PC-9 (cell line): ENCODE data around the gene EMP3. TPM values are rescaled to one million over a fixed set of nuclear protein-coding genes. Genes with fewer than 3 reads are reported as not detected.

Source experiments
- BruUV-seq: library from RNA; stranded (reverse); fragments of 400-500 nt; replicated peaks from 2 replicates; lab custom pipeline; 2021; lab: Mats Ljungman, UMichigan
- CTCF ChIA-PET: fragments of 300-600 bp; sonication (Branson Sonifier 250); formaldehyde crosslinking; loops from one replicate; lab custom pipeline; 2022; ENCODE audit warnings: antibody characterized with exemption; lab: Charles Lee
- POLR2A ChIA-PET: fragments of 300-600 bp; sonication (Branson Sonifier 250); formaldehyde crosslinking; loops from one replicate; lab custom pipeline; 2022; ENCODE audit warnings: antibody characterized with exemption; ENCODE audit not compliant: unreplicated experiment; lab: Charles Lee
- DNase-seq, 2 experiments: peaks; one replicate each; pipeline versions ENCODE4 v3.0.0 to v3.0.0-alpha.2; 2015 to 2022; ENCODE audit warnings: mixed read lengths in 1 of 2
- H2AFZ ChIP-seq: fragments of 200-600 bp; sonication (generic); 2 replicates; pipeline ENCODE4 v1.8.1; 2017; ENCODE audit warnings: antibody characterized with exemption
- H3F3A ChIP-seq: fragments of 200-600 bp; sonication (generic); 2 replicates; pipeline ENCODE4 v1.8.1; 2017; ENCODE audit warnings: antibody characterized with exemption, mild to moderate bottlenecking, low read depth; ENCODE audit not compliant: insufficient read depth
- H3K27ac ChIP-seq: fragments of 200-600 bp; sonication (generic); 2 replicates; pipeline ENCODE4 v1.6.1; 2016; ENCODE audit warnings: mixed run types
- H3K27me3 ChIP-seq: fragments of 200-600 bp; sonication (generic); 2 replicates; pipeline ENCODE4 v1.6.1; 2016; ENCODE audit warnings: low read depth, mixed run types; ENCODE audit not compliant: insufficient read depth
- H3K36me3 ChIP-seq: fragments of 200-600 bp; sonication (generic); 2 replicates; pipeline ENCODE4 v1.6.1; 2016; ENCODE audit warnings: low read depth, mixed run types
- H3K4me1 ChIP-seq: fragments of 200-600 bp; sonication (generic); replicated peaks from 2 replicates; pipeline ENCODE4 v1.6.1; 2016; ENCODE audit warnings: mixed run types; ENCODE audit not compliant: insufficient read depth
- H3K4me2 ChIP-seq: fragments of 200-600 bp; sonication (generic); 2 replicates; pipeline ENCODE4 v1.6.1; 2017; ENCODE audit warnings: mixed run types
- H3K4me3 ChIP-seq: fragments of 200-600 bp; sonication (generic); 2 replicates; pipeline ENCODE4 v1.6.1; 2016; ENCODE audit warnings: mixed run types
- H3K79me2 ChIP-seq: fragments of 200-600 bp; sonication (generic); 2 replicates; pipeline ENCODE4 v1.6.1; 2017; ENCODE audit warnings: low read depth, mixed run types
- H3K9me2 ChIP-seq: fragments of 200-600 bp; sonication (generic); 2 replicates; pipeline ENCODE4 v1.8.1; 2017; ENCODE audit warnings: mild to moderate bottlenecking; ENCODE audit not compliant: insufficient read depth
- H3K9me3 ChIP-seq: fragments of 200-600 bp; sonication (generic); 2 replicates; pipeline ENCODE4 v1.8.1; 2016; ENCODE audit warnings: low read depth; ENCODE audit not compliant: insufficient read depth
- H4K20me1 ChIP-seq: fragments of 200-600 bp; sonication (generic); 2 replicates; pipeline ENCODE4 v1.8.1; 2017; ENCODE audit not compliant: insufficient read depth
- CTCF ChIP-seq: fragments of 200-600 bp; sonication (generic); conservative IDR thresholded peaks from 2 replicates; pipeline ENCODE4 v1.6.1; 2017; ENCODE audit warnings: mixed run types, antibody characterized with exemption, mild to moderate bottlenecking, moderate library complexity
- EZH2 ChIP-seq: fragments of 200-600 bp; sonication (generic); IDR thresholded peaks from 2 replicates; pipeline ENCODE4 v1.8.0; 2017; ENCODE audit warnings: antibody characterized with exemption, low read depth
- intact Hi-C: fragments of 100-400 bp; cut with micrococcal nuclease; formaldehyde crosslinking; loops from one replicate; pipeline ENCODE4 v1.10.0; 2022; ENCODE audit not compliant: unreplicated experiment
- total RNA-seq: library from RNA; stranded (reverse); gene quantifications from 2 replicates; pipeline ENCODE4 v1.2.3, GENCODE V29; 2021

The EMP3 gene
- total RNA-seq, 1 experiment from 2014 or later, result 56.3 TPM

GRCh38 chr19:48362716-48363499 lies 37.6 kb downstream of the EMP3 start:
- BruUV-seq, result no TSS peak
- ChIA-PET CTCF (interaction anchor here (0.6 to 1.8 kb wide), 5 partner anchors 12 to 125 kb away, joined by 3 to 14 read pairs (median 3); no protein-coding TSS in a partner anchor), POLR2A (interaction anchor here (0.5 to 2.7 kb wide), 12 partner anchors 8 to 1090 kb away, joined by 3 to 28 read pairs (median 4); partner anchors contain the start of genes ALDH16A1 and PLA2G4C)
- Histone ChIP-seq H3K4me3 (peak overlapping the region; percentile 72), H3K27me3 (no peaks in the 10 kb centered on the region), H3F3A (peaks cover 19% of the 10 kb centered on the region; the same call in 1 of the 2 replicates), H3K4me2 (peak overlapping the region; percentile 93), H3K9me3 (no peaks in the 10 kb centered on the region), H3K79me2 (no peaks in the 10 kb centered on the region), H3K36me3 (no peaks in the 10 kb centered on the region), H3K4me1 (peaks cover 7% of the 10 kb centered on the region), H4K20me1 (no peaks in the 10 kb centered on the region), H3K9me2 (no peaks in the 10 kb centered on the region), H2AFZ (peak overlapping the region; percentile 89), H3K27ac (peak overlapping the region; percentile 63)
- peak; percentile 95 to 97 for DNase-seq
- intact Hi-C loops, result loop anchor here (5.0 kb wide), 1 partner anchor 41 kb away; a partner anchor contains a TSS
- no peak for TF ChIP-seq EZH2
- no peak for TF ChIP-seq CTCF

GRCh38 chr19:48363500-48363809 lies 38.1 kb downstream of the EMP3 start:
- peaks cover 25% of the 10 kb centered on the region; the same call in 1 of the 2 replicates for H3F3A ChIP-seq
- peak overlapping the region; percentile 89 for H2AFZ ChIP-seq
- no peaks in the 10 kb centered on the region for H4K20me1 ChIP-seq
- peaks cover 7% of the 10 kb centered on the region for H3K4me1 ChIP-seq
- no peak for DNase-seq
- H3K79me2 ChIP-seq, result no peaks in the 10 kb centered on the region
- H3K4me3 ChIP-seq, result peak overlapping the region; percentile 72
- POLR2A ChIA-PET, result interaction anchor here (0.6 to 2.7 kb wide), 9 partner anchors 28 to 350 kb away, joined by 3 to 28 read pairs (median 7); partner anchors contain the start of genes KDELR1 and SPHK2
- H3K4me2 ChIP-seq, result peak overlapping the region; percentile 93
- no peaks in the 10 kb centered on the region for H3K9me3 ChIP-seq
- no peaks in the 10 kb centered on the region for H3K9me2 ChIP-seq
- intact Hi-C loops, result loop anchor here (5.0 kb wide), 1 partner anchor 41 kb away; a partner anchor contains a TSS
- peak overlapping the region; percentile 63 for H3K27ac ChIP-seq
- no peaks in the 10 kb centered on the region for H3K27me3 ChIP-seq
- H3K36me3 ChIP-seq, result no peaks in the 10 kb centered on the region
- BruUV-seq, result TSS peak; percentile 54
- no peak for TF ChIP-seq CTCF
- CTCF ChIA-PET, result interaction anchor here (0.6 to 1.8 kb wide), 4 partner anchors 13 to 124 kb away, joined by 3 to 14 read pairs (median 4); no protein-coding TSS in a partner anchor

- POLR2A ChIA-PET, result interaction anchor here (0.6 to 2.7 kb wide), 17 partner anchors 27 to 1123 kb away, joined by 3 to 28 read pairs (median 6); partner anchors contain the start of genes DHX34, KDELR1 and SPHK2
- BruUV-seq, result no TSS peak
Measured at GRCh38 chr19:48363810-48364597, 38.7 kb downstream of the EMP3 start, which contains the start of the genes SYNGR4 and TMEM143. TSS of gene SYNGR4 (plus strand) at chr19:48364367. CDS start at chr19:48365843, 1,476 bp downstream. TSS of gene TMEM143 (minus strand) at chr19:48363940. CDS start at chr19:48363920, 20 bp downstream.

More at GRCh38 chr19:48363810-48364597, 38.7 kb downstream of the EMP3 start, which contains the start of the genes SYNGR4 and TMEM143:
- intact Hi-C loops, result loop anchor here (1.0 to 5.0 kb wide), 2 partner anchors 27 to 42 kb away; partner anchors contain the start of gene KDELR1
- peaks cover 25% of the 10 kb centered on the region; the same call in 1 of the 2 replicates for H3F3A ChIP-seq
- H3K4me2 ChIP-seq, result peak within 1 kb of the TSS; percentile 93
- no peaks in the 10 kb centered on the region for H3K79me2 ChIP-seq
- H3K27ac ChIP-seq, result peak within 1 kb of the TSS; percentile 63
- TF ChIP-seq EZH2 (no peak), CTCF (no peak)
- H3K4me1 ChIP-seq, result peaks cover 7% of the 10 kb centered on the region
- DNase-seq, result peak; percentile 99 to 100
- peak within 1 kb of the TSS; percentile 72 for H3K4me3 ChIP-seq
- CTCF ChIA-PET, result interaction anchor here (0.5 to 1.8 kb wide), 8 partner anchors 13 to 124 kb away, joined by 3 to 14 read pairs (median 4); a partner anchor contains a TSS
- peak within 1 kb of the TSS; percentile 89 for H2AFZ ChIP-seq
- no peaks in the 10 kb centered on the region for H3K9me3 ChIP-seq
- no peaks in the 10 kb centered on the region for H3K9me2 ChIP-seq
- H3K36me3 ChIP-seq, result no peaks in the 10 kb centered on the region
- no peaks in the 10 kb centered on the region for H4K20me1 ChIP-seq
- H3K27me3 ChIP-seq, result no peaks in the 10 kb centered on the region
